GM23338 (cell line): ENCODE data around the gene ESRRA. TPM values are rescaled to one million over a fixed set of nuclear protein-coding genes. Genes with fewer than 3 reads are reported as not detected.

Source experiments
- ATAC-seq: fragments of 200-7000 bp; cut with Tn5 transposase; 3 replicates; pipeline ENCODE4 v1.9.1; 2020
- DNase-seq: peaks from one replicate; pipeline ENCODE4 v3.0.0-alpha.2; 2015; ENCODE audit warnings: low spot score
- H2AFZ ChIP-seq: fragments of 200-600 bp; sonication (generic); 2 replicates; pipeline ENCODE4 v1.8.0; 2016; ENCODE audit warnings: antibody characterized with exemption, mild to moderate bottlenecking, moderate library complexity
- H3F3A ChIP-seq: fragments of 200-600 bp; sonication (generic); replicated peaks from 2 replicates; pipeline ENCODE4 v1.8.0; 2017; ENCODE audit warnings: antibody characterized with exemption, mixed run types, low read depth
- H3K27ac ChIP-seq: fragments of 200-600 bp; sonication (generic); 2 replicates; pipeline ENCODE4 v1.6.1; 2016; ENCODE audit warnings: low read depth
- H3K27me3 ChIP-seq: fragments of 200-600 bp; sonication (generic); 2 replicates; pipeline ENCODE4 v1.8.0; 2016; ENCODE audit warnings: mild to moderate bottlenecking, mixed run types, moderate library complexity; ENCODE audit not compliant: insufficient read depth
- H3K36me3 ChIP-seq: fragments of 200-600 bp; sonication (generic); 2 replicates; pipeline ENCODE4 v1.8.0; 2016; ENCODE audit warnings: mild to moderate bottlenecking; ENCODE audit not compliant: insufficient read depth
- H3K4me1 ChIP-seq: fragments of 200-600 bp; sonication (generic); 2 replicates; pipeline ENCODE4 v1.8.0; 2016; ENCODE audit warnings: mild to moderate bottlenecking, moderate library complexity; ENCODE audit not compliant: insufficient read depth
- H3K4me2 ChIP-seq: fragments of 200-600 bp; sonication (generic); 2 replicates; pipeline ENCODE4 v1.7.1; 2017; ENCODE audit warnings: mixed run types
- H3K4me3 ChIP-seq: fragments of 200-600 bp; sonication (generic); 2 replicates; pipeline ENCODE4 v1.6.1; 2016; ENCODE audit warnings: mixed run types
- H3K79me2 ChIP-seq: fragments of 200-600 bp; sonication (generic); replicated peaks from 2 replicates; pipeline ENCODE4 v1.8.0; 2017; ENCODE audit warnings: mild to moderate bottlenecking; ENCODE audit not compliant: insufficient read depth
- H3K9me2 ChIP-seq: fragments of 200-600 bp; sonication (generic); 2 replicates; pipeline ENCODE4 v1.8.0; 2017; ENCODE audit not compliant: insufficient read depth
- H4K20me1 ChIP-seq: fragments of 200-600 bp; sonication (generic); replicated peaks from 2 replicates; pipeline ENCODE4 v1.8.0; 2017; ENCODE audit warnings: mild to moderate bottlenecking; ENCODE audit not compliant: insufficient read depth
- H3K27ac Mint-ChIP-seq: 2 replicates; pipeline ENCODE4 v1.8.0; 2020; ENCODE audit warnings: inconsistent platforms, mild to moderate bottlenecking, moderate library complexity, mixed read lengths
- H3K27me3 Mint-ChIP-seq: 3 replicates; pipeline ENCODE4 v1.8.0; 2022; ENCODE audit warnings: low read depth, mild to moderate bottlenecking, moderate library complexity, mixed read lengths, inconsistent platforms; ENCODE audit not compliant: insufficient read depth, poor library complexity
- H3K36me3 Mint-ChIP-seq: 3 replicates; pipeline ENCODE4 v1.8.0; 2021; ENCODE audit warnings: low read depth, mild to moderate bottlenecking, inconsistent platforms, moderate library complexity, mixed read lengths
- H3K4me1 Mint-ChIP-seq: 3 replicates; pipeline ENCODE4 v1.8.0; 2020; ENCODE audit warnings: mild to moderate bottlenecking, inconsistent platforms, mixed read lengths
- H3K4me3 Mint-ChIP-seq: 3 replicates; pipeline ENCODE4 v1.8.0; 2021; ENCODE audit warnings: moderate library complexity, mild to moderate bottlenecking, inconsistent platforms, mixed read lengths
- H3K9me3 Mint-ChIP-seq: 3 replicates; pipeline ENCODE4 v1.8.0; 2020; ENCODE audit warnings: moderate library complexity, mild to moderate bottlenecking, inconsistent platforms, mixed read lengths
- CREB1 ChIP-seq: fragments of 250-450 bp; sonication (Bioruptor Pico); IDR thresholded peaks from 2 replicates; pipeline ENCODE4 v1.5.0; 2020; ENCODE audit warnings: low read depth, mild to moderate bottlenecking, moderate library complexity
- EZH2 ChIP-seq: fragments of 200-600 bp; sonication (generic); IDR thresholded peaks from one replicate; pipeline ENCODE4 v1.8.0; 2017; ENCODE audit warnings: antibody characterized with exemption, mild to moderate bottlenecking, low read depth; ENCODE audit not compliant: unreplicated experiment
- EZH2phosphoT487 ChIP-seq: fragments of 200-600 bp; sonication (generic); IDR thresholded peaks from one replicate; pipeline ENCODE4 v1.8.1; 2018; ENCODE audit warnings: antibody characterized with exemption; ENCODE audit not compliant: unreplicated experiment
- NANOG ChIP-seq: IDR thresholded peaks from 2 replicates; pipeline ENCODE4 v1.6.1; 2016; ENCODE audit warnings: antibody characterized with exemption, borderline replicate concordance
- POLR2AphosphoS5 ChIP-seq: IDR thresholded peaks from 2 replicates; pipeline ENCODE4 v1.6.1; 2016; ENCODE audit warnings: antibody characterized with exemption, low read depth
- STAT1 ChIP-seq: IDR thresholded peaks from one replicate; pipeline ENCODE4 v1.6.1; 2016; ENCODE audit warnings: antibody characterized with exemption; ENCODE audit not compliant: unreplicated experiment
- ZNF114 ChIP-seq: fragments of 250-450 bp; sonication (Bioruptor Pico); IDR thresholded peaks from 2 replicates; pipeline ENCODE4 v1.5.0; 2020; ENCODE audit warnings: mild to moderate bottlenecking, moderate library complexity
- ZNF331 ChIP-seq: fragments of 250-450 bp; sonication (Bioruptor Pico); IDR thresholded peaks from 2 replicates; pipeline ENCODE4 v1.5.0; 2020; ENCODE audit warnings: low read depth, mild to moderate bottlenecking, moderate library complexity
- polyA plus RNA-seq: library from polyadenylated mRNA; unstranded; fragments of >200 nt; fragmentation: Nextera tagmentation; extraction: Ambion mirVana; gene quantifications from 2 replicates; pipeline ENCODE4 v1.2.1, GENCODE V29; 2016
- total RNA-seq: library from RNA; depleted of rRNA; stranded (reverse); fragments of >200 nt; shearing (Covaris generic); gene quantifications from 2 replicates; pipeline ENCODE4 v1.2.3, GENCODE V29; 2014
- TF ChIP-seq, protein P1 (sequence below), 2 experiments: fragments of 200-600 bp in 1 of 2; sonication (generic) in 1 of 2; conservative IDR thresholded peaks; 2 replicates each; pipeline versions ENCODE4 v1.5.1 to v1.6.1; 2016 to 2017; ENCODE audit warnings: antibody characterized with exemption in 2 of 2, low read depth in 2 of 2, mild to moderate bottlenecking in 2 of 2, moderate library complexity in 1 of 2
- TF ChIP-seq, protein P2 (sequence below): fragments of 250-450 bp; sonication (Bioruptor Pico); IDR thresholded peaks from 2 replicates; pipeline ENCODE4 v1.5.0; 2020; ENCODE audit warnings: mild to moderate bottlenecking, moderate library complexity

ESRRA gene
- total and polyA plus RNA-seq, 2 experiments from 2014 or later: 13.7 to 55.1 TPM

DNA sequence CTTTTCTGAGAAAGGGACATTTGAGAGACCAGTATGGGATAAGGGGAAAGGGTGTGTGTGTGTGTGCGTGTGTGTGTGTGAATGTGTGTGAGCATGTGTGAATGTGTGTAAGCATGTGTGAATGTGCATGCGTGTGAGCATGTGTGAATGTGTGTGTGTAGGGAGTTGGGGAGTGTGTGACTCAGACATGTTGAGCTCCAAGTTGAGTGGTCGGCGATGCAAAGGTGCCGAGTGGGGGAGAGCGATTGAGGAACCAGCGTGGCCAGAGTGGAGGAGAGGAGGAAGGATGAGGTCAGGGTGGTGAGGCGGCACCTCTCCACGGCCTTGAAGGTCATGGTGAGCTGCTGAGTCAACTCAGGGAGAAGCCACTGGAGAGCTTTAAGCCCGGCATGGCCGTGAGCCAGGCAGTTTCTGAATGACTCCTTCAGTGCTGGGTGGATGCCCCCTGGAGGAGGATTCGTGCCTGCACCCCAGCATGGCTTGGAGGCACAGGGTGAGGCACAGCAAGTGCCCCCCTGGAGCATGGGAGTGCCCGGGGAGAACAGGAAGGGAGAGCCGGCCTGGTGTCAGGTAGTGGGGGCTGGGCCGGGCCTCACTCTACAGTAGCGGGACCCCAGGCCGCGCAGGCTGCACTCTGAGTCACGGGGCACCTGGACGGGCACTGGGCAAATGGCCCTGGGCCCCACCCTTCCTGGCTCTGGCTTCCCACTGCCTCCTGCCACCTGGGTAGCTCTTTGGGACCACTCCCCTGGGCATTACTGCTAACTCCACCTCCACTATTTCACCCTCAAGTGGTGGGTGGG, 26.4 kb downstream of the ESRRA start:
- H3K27me3 Mint-ChIP-seq: peaks cover 8% of the 10 kb centered on the region
- H3K36me3 Mint-ChIP-seq: no peaks in the 10 kb centered on the region
- Histone ChIP-seq H4K20me1 (no peaks in the 10 kb centered on the region), H3K79me2 (no peaks in the 10 kb centered on the region), H3K9me2 (no peaks in the 10 kb centered on the region), H2AFZ (peak overlapping the region; percentile 59), H3K36me3 (no peaks in the 10 kb centered on the region), H3K4me2 (no peak overlapping the region), H3K27ac (no peak overlapping the region), H3F3A (0 out of 2 replicates have a peak, but pooled peaks cover 6% of the 10 kb centered on the region), H3K4me3 (no peak overlapping the region), H3K27me3 (no peaks in the 10 kb centered on the region), H3K4me1 (peaks cover 3% of the 10 kb centered on the region; the same call in 1 of the 2 replicates)
- H3K4me1 Mint-ChIP-seq: peaks cover 9% of the 10 kb centered on the region
- peak; percentile 90 for ATAC-seq
- no peaks in the 10 kb centered on the region for H3K9me3 Mint-ChIP-seq
- peak; percentile 71 for DNase-seq
- no peak overlapping the region for H3K27ac Mint-ChIP-seq
- H3K4me3 Mint-ChIP-seq: no peak overlapping the region
- TF ChIP-seq EZH2 (no peak), ZNF331 (CRISPR knock-in tag) (no peak)
- TF ChIP-seq, protein P1, sequence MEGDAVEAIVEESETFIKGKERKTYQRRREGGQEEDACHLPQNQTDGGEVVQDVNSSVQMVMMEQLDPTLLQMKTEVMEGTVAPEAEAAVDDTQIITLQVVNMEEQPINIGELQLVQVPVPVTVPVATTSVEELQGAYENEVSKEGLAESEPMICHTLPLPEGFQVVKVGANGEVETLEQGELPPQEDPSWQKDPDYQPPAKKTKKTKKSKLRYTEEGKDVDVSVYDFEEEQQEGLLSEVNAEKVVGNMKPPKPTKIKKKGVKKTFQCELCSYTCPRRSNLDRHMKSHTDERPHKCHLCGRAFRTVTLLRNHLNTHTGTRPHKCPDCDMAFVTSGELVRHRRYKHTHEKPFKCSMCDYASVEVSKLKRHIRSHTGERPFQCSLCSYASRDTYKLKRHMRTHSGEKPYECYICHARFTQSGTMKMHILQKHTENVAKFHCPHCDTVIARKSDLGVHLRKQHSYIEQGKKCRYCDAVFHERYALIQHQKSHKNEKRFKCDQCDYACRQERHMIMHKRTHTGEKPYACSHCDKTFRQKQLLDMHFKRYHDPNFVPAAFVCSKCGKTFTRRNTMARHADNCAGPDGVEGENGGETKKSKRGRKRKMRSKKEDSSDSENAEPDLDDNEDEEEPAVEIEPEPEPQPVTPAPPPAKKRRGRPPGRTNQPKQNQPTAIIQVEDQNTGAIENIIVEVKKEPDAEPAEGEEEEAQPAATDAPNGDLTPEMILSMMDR (conservative IDR thresholded peaks at IDR 0.05; ENCODE audit: low read depth in 2 of 2): peak; percentile 54 to 73

DNA sequence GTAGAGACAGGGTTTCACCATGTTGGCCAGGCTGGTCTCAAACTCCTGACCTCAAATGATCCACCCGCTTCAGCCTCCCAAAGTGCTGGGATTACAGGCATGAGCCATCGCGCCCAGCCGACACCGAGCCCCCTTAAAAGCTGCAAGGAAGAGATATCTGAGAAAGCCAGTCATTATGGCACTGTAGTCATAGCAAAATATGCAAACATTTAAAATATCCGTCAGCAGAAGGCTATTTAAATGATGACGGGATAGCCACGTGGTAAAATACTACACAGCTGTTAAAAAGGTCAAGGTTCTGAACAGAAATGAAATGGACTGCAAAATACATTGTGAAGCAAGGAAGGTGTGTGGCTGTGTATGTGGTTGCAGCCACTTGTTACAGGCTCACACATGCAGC, 28.2 kb downstream of the ESRRA start:
- H3K27me3 Mint-ChIP-seq: peaks cover 13% of the 10 kb centered on the region
- no peaks in the 10 kb centered on the region for H3K36me3 Mint-ChIP-seq
- H3K27ac Mint-ChIP-seq: no peak overlapping the region
- ATAC-seq: no peak
- H3K4me2 ChIP-seq: no peak overlapping the region
- no peaks in the 10 kb centered on the region for H3K79me2 ChIP-seq
- no peaks in the 10 kb centered on the region for H4K20me1 ChIP-seq
- H2AFZ ChIP-seq: no peak overlapping the region
- no peak for TF ChIP-seq NANOG
- TF ChIP-seq, protein P2, sequence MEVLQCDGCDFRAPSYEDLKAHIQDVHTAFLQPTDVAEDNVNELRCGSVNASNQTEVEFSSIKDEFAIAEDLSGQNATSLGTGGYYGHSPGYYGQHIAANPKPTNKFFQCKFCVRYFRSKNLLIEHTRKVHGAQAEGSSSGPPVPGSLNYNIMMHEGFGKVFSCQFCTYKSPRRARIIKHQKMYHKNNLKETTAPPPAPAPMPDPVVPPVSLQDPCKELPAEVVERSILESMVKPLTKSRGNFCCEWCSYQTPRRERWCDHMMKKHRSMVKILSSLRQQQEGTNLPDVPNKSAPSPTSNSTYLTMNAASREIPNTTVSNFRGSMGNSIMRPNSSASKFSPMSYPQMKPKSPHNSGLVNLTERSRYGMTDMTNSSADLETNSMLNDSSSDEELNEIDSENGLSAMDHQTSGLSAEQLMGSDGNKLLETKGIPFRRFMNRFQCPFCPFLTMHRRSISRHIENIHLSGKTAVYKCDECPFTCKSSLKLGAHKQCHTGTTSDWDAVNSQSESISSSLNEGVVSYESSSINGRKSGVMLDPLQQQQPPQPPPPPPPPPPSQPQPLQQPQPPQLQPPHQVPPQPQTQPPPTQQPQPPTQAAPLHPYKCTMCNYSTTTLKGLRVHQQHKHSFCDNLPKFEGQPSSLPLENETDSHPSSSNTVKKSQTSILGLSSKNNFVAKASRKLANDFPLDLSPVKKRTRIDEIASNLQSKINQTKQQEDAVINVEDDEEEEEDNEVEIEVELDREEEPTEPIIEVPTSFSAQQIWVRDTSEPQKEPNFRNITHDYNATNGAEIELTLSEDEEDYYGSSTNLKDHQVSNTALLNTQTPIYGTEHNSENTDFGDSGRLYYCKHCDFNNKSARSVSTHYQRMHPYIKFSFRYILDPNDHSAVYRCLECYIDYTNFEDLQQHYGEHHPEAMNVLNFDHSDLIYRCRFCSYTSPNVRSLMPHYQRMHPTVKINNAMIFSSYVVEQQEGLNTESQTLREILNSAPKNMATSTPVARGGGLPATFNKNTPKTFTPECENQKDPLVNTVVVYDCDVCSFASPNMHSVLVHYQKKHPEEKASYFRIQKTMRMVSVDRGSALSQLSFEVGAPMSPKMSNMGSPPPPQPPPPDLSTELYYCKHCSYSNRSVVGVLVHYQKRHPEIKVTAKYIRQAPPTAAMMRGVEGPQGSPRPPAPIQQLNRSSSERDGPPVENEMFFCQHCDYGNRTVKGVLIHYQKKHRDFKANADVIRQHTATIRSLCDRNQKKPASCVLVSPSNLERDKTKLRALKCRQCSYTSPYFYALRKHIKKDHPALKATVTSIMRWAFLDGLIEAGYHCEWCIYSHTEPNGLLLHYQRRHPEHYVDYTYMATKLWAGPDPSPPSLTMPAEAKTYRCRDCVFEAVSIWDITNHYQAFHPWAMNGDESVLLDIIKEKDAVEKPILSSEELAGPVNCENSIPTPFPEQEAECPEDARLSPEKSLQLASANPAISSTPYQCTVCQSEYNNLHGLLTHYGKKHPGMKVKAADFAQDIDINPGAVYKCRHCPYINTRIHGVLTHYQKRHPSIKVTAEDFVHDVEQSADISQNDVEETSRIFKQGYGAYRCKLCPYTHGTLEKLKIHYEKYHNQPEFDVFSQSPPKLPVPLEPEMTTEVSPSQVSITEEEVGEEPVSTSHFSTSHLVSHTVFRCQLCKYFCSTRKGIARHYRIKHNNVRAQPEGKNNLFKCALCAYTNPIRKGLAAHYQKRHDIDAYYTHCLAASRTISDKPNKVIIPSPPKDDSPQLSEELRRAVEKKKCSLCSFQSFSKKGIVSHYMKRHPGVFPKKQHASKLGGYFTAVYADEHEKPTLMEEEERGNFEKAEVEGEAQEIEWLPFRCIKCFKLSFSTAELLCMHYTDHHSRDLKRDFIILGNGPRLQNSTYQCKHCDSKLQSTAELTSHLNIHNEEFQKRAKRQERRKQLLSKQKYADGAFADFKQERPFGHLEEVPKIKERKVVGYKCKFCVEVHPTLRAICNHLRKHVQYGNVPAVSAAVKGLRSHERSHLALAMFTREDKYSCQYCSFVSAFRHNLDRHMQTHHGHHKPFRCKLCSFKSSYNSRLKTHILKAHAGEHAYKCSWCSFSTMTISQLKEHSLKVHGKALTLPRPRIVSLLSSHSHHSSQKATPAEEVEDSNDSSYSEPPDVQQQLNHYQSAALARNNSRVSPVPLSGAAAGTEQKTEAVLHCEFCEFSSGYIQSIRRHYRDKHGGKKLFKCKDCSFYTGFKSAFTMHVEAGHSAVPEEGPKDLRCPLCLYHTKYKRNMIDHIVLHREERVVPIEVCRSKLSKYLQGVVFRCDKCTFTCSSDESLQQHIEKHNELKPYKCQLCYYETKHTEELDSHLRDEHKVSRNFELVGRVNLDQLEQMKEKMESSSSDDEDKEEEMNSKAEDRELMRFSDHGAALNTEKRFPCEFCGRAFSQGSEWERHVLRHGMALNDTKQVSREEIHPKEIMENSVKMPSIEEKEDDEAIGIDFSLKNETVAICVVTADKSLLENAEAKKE: no peak
- TF ChIP-seq, protein P1 (conservative IDR thresholded peaks at IDR 0.05; ENCODE audit: low read depth in 2 of 2): no peak
- no peak for TF ChIP-seq CREB1 (CRISPR knock-in tag)
- TF ChIP-seq STAT1: no peak
- no peak for TF ChIP-seq EZH2
- TF ChIP-seq EZH2phosphoT487: no peak
- no peak for TF ChIP-seq POLR2AphosphoS5
- TF ChIP-seq ZNF114 (CRISPR knock-in tag): no peak
- TF ChIP-seq ZNF331 (CRISPR knock-in tag): no peak
- peaks cover 3% of the 10 kb centered on the region; the same call in 1 of the 2 replicates for H3K4me1 ChIP-seq
- H3K36me3 ChIP-seq: no peaks in the 10 kb centered on the region
- no peaks in the 10 kb centered on the region for H3K9me3 Mint-ChIP-seq
- no peaks in the 10 kb centered on the region for H3K9me2 ChIP-seq
- 0 out of 2 replicates have a peak, but pooled peaks cover 4% of the 10 kb centered on the region for H3F3A ChIP-seq
- DNase-seq: no peak
- H3K4me3 Mint-ChIP-seq: no peak overlapping the region
- no peaks in the 10 kb centered on the region for H3K27me3 ChIP-seq
- H3K27ac ChIP-seq: no peak overlapping the region
- H3K4me3 ChIP-seq: no peak overlapping the region
- peaks cover 9% of the 10 kb centered on the region for H3K4me1 Mint-ChIP-seq
